Spleen (tissue), 11 donors: Measurements from ENCODE around the gene LRPPRC. TPM values are rescaled to one million over a fixed set of nuclear protein-coding genes. Genes with fewer than 3 reads are reported as not detected.

Experiments
- DNase-seq: peaks from one replicate; pipeline ENCODE4 v3.0.0-alpha.2; 2020
- H3K27ac ChIP-seq, 8 donors: fragments of 200-600 bp; sonication (generic) in 7 of 8; 1 replicate in 4 of 8; 2 replicates in 4 of 8; pipeline versions ENCODE4 v1.5.0 to v1.8.0; 2016 to 2021; ENCODE audit warnings: inconsistent platforms in 4 of 8, mild to moderate bottlenecking in 4 of 8, moderate library complexity in 1 of 8
- H3K27me3 ChIP-seq, 7 donors: fragments of 200-600 bp; sonication (generic) in 6 of 7; replicated peaks in 1 of 7; 1 replicate in 4 of 7; 2 replicates in 3 of 7; pipeline versions ENCODE4 v1.5.0 to v1.8.0; 2016 to 2021; ENCODE audit warnings: inconsistent platforms in 3 of 7, mild to moderate bottlenecking in 1 of 7
- H3K36me3 ChIP-seq, 6 donors: fragments of 200-600 bp; sonication (generic) in 5 of 6; 1 replicate in 4 of 6; 2 replicates in 2 of 6; pipeline versions ENCODE4 v1.5.0 to v1.8.0; 2016 to 2021; ENCODE audit warnings: inconsistent platforms in 2 of 6
- H3K4me1 ChIP-seq, 6 donors: fragments of 200-600 bp; sonication (generic) in 5 of 6; 1 replicate in 3 of 6; 2 replicates in 3 of 6; pipeline versions ENCODE4 v1.5.0 to v1.8.0; 2016 to 2021; ENCODE audit warnings: inconsistent platforms in 3 of 6
- H3K4me3 ChIP-seq, 8 donors: fragments of 200-600 bp; sonication (generic) in 7 of 8; 1 replicate in 4 of 8; 2 replicates in 4 of 8; pipeline versions ENCODE4 v1.5.0 to v1.8.0; 2016 to 2021; ENCODE audit warnings: inconsistent platforms in 4 of 8, mild to moderate bottlenecking in 4 of 8, moderate library complexity in 2 of 8
- H3K9me3 ChIP-seq, 8 donors: fragments of 200-600 bp; sonication (generic) in 7 of 8; 1 replicate in 4 of 8; 2 replicates in 4 of 8; pipeline versions ENCODE4 v1.5.0 to v1.8.0; 2016 to 2021; ENCODE audit warnings: inconsistent platforms in 4 of 8
- POLR2A ChIP-seq, 3 donors: fragments of 450-650 bp; IDR thresholded peaks; one replicate each; pipeline ENCODE4 v1.5.1; 2017; ENCODE audit warnings: antibody characterized with exemption in 3 of 3, mild to moderate bottlenecking in 1 of 3
- POLR2AphosphoS5 ChIP-seq, 3 donors: sonication (generic); formaldehyde crosslinking; IDR thresholded peaks; one replicate each; pipeline ENCODE4 v1.5.1; 2017; ENCODE audit warnings: antibody characterized with exemption in 3 of 3
- WGBS, 5 donors: extraction: QIAGEN DNeasy Blood & Tissue Kit in 3 of 5; methylation state at CpG; one replicate each; pipeline versions ENCODE4 v1.1.5 to v1.1.7; 2013 to 2018; 5-methylcytosine and 5-hydroxymethylcytosine counted together
- intact Hi-C: fragments of 100-400 bp; cut with DNase I; formaldehyde crosslinking; loops from one replicate; pipeline ENCODE4 v1.15.0; 2023; ENCODE audit warnings: low total_unique reads
- polyA plus RNA-seq, 3 donors: library from polyadenylated mRNA; stranded (reverse); fragments of 200-250 nt; gene quantifications; one replicate each; pipeline ENCODE4 v1.2.1, GENCODE V29; 2013
- total RNA-seq, 7 donors: library from RNA; depleted of rRNA in 3 of 7; stranded (reverse); fragments of >200 nt in 3 of 7; fragmentation: NEBNext Ultra II Directional in 4 of 7; extraction: Animal tissue kit (Norgen Biotek cat#: 25700) in 4 of 7; gene quantifications; one replicate each; pipeline versions ENCODE4 v1.1.0 to v1.2.1, GENCODE V29; 2016 to 2021
- TF ChIP-seq, protein P1 (sequence below), 11 experiments: fragments of 200-600 bp in 7 of 11; fragments of 450-650 bp in 4 of 11; sonication (generic) in 4 of 11; IDR thresholded peaks in 8 of 11; conservative IDR thresholded peaks in 3 of 11; 1 replicate in 7 of 11; 2 replicates in 4 of 11; pipeline versions ENCODE4 v1.4.0 to v1.8.0; 2016 to 2021; ENCODE audit warnings: antibody characterized with exemption in 11 of 11, inconsistent platforms in 4 of 11, mild to moderate bottlenecking in 1 of 11
- donor health status: healthy with polysubstance abuse.
- donor health status: DM: no; HTN: no; CAD: no; lungs with moderate emphysema.
- donor health status: DM: no; HTN: no; CAD: no.
- donor health status: Bipolar disorder and iron deficiency.
- donor health status: healthy.
- donor health status: DM: no; HTN: no; CAD: no.
- donor health status: DM: yes; HTN: yes; CAD: no.

The LRPPRC gene
- total and polyA plus RNA-seq, 10 donors, result 25.0 to 72.5 (median 57.1) TPM

DNA sequence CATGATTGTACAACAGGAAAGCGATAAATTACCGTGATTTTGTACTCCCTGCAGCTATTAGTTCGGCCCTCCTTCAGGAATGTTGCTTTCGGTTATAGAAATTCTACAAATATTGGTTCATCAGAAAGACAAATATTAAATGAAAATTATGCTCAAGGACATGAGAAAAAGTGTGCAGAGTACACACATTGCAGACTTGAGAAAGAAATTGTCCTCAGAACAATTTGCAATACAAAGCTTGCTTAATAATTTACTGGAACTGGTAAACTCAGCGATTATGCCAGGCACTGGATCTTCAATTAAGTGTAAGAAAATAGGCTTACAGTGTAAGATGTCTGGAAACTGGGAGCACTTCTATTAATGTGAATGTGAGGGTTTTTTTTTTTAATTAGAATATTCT, 111.1 kb downstream of the LRPPRC start:
- Histone ChIP-seq H3K27ac (no peak overlapping the region), H3K9me3 (no peaks in the 10 kb centered on the region), H3K36me3 (peaks cover 0 to 47% (median 27%) of the 10 kb centered on the region in 6 donors), H3K4me3 (no peak overlapping the region), H3K4me1 (no peaks in the 10 kb centered on the region), H3K27me3 (no peaks in the 10 kb centered on the region)
- no peak for TF ChIP-seq POLR2AphosphoS5 (IDR thresholded peaks at IDR 0.05)
- no peak for TF ChIP-seq POLR2A (IDR thresholded peaks at IDR 0.05)
- TF ChIP-seq, protein P1, sequence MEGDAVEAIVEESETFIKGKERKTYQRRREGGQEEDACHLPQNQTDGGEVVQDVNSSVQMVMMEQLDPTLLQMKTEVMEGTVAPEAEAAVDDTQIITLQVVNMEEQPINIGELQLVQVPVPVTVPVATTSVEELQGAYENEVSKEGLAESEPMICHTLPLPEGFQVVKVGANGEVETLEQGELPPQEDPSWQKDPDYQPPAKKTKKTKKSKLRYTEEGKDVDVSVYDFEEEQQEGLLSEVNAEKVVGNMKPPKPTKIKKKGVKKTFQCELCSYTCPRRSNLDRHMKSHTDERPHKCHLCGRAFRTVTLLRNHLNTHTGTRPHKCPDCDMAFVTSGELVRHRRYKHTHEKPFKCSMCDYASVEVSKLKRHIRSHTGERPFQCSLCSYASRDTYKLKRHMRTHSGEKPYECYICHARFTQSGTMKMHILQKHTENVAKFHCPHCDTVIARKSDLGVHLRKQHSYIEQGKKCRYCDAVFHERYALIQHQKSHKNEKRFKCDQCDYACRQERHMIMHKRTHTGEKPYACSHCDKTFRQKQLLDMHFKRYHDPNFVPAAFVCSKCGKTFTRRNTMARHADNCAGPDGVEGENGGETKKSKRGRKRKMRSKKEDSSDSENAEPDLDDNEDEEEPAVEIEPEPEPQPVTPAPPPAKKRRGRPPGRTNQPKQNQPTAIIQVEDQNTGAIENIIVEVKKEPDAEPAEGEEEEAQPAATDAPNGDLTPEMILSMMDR (IDR thresholded peaks at IDR 0.05 in 8 of 11, conservative IDR thresholded peaks at IDR 0.05 in 3 of 11), result no peak
- WGBS, 5 donors, result 88 to 97% (median 95%) methylated on average over 5 of the region's 5 CpGs
- intact Hi-C loops, result no loop called here
- DNase-seq, result no peak

DNA sequence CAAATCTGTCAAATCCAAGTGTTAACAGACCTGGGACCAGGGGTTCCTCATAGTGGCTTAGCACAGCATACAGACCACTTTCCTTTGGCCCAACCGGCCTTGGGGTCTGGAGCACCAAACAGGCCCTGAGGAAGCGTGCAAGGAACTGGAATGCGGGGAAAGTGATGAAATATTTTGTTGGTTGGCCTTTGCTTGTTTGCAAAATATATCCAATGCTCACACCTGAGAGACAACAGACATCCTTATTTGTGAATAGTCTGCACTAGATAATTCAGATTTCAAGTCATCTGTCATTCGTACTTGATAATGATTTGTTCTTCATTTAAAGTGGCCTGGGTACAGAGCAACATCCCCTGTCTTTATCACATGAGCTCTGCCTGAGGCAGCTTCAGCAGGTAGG, 113.5 kb downstream of the LRPPRC start:
- no peak overlapping the region for H3K27ac ChIP-seq
- 77 to 94% (median 89%) methylated on average over 4 of the region's 4 CpGs for WGBS, 5 donors
- H3K27me3 ChIP-seq, result peaks cover 0 to 8% (median 0%) of the 10 kb centered on the region in 7 donors
- H3K4me1 ChIP-seq, result peaks cover 0 to 7% (median 4%) of the 10 kb centered on the region in 6 donors
- intact Hi-C loops, result no loop called here
- no peak overlapping the region for H3K4me3 ChIP-seq
- no peaks in the 10 kb centered on the region for H3K9me3 ChIP-seq
- H3K36me3 ChIP-seq, result peaks cover 0 to 24% (median 5%) of the 10 kb centered on the region in 6 donors
- TF ChIP-seq POLR2AphosphoS5 (IDR thresholded peaks at IDR 0.05), result no peak
- TF ChIP-seq POLR2A (IDR thresholded peaks at IDR 0.05), result no peak
- TF ChIP-seq, protein P1 (IDR thresholded peaks at IDR 0.05 in 8 of 11, conservative IDR thresholded peaks at IDR 0.05 in 3 of 11), result no peak
- DNase-seq, result no peak

DNA sequence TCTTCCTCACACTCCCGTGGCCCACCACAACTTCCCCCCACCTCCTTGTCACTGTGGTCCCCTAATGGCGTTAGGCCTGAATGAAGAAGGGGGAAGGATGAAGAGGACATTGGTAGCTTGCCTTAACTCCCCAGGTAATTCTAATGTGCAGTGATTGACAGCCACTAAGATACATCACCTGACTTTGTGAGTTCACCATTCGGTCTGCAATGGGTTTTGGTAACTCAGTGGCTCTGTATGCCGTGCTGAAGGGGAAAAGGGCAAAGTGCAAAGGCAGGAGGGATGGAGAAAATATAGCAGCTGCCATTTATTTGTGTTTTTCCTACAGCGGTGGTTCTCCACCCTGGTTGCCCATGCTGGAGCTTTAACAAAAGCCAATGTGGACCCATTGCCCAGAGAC, 114.8 kb downstream of the LRPPRC start:
- intact Hi-C loops, result no loop called here

DNA sequence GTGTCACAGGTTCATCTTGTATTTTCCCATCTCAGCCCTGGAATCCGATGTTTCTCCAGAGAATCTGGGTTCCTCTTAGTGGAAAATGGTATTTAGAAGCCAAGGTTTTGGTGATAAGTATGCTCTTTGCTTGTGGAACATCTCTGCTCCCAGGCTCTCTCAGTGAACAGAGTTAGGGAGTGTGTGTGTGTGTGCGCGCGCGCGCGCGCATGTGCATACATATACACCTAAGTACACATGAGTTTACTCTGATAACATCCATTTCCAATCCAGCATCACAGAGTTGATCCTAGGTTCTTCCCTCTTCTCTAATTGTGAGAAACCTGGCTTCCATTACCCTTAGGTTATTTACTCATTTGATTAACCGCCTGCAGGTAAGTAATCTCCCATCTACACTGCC, 115.3 kb downstream of the LRPPRC start:
- Histone ChIP-seq H3K36me3 (peaks cover 0 to 5% (median 0%) of the 10 kb centered on the region in 6 donors), H3K4me3 (no peak overlapping the region), H3K27me3 (peaks cover 0 to 21% (median 0%) of the 10 kb centered on the region in 7 donors), H3K27ac (no peak overlapping the region), H3K4me1 (peaks cover 0 to 7% (median 4%) of the 10 kb centered on the region in 6 donors), H3K9me3 (no peaks in the 10 kb centered on the region)
- TF ChIP-seq POLR2AphosphoS5 (IDR thresholded peaks at IDR 0.05), result no peak
- TF ChIP-seq, protein P1 (IDR thresholded peaks at IDR 0.05 in 8 of 11, conservative IDR thresholded peaks at IDR 0.05 in 3 of 11), result no peak
- no peak for TF ChIP-seq POLR2A (IDR thresholded peaks at IDR 0.05)
- DNase-seq, result no peak
- intact Hi-C loops, result no loop called here
- WGBS, 5 donors, result 82 to 100% (median 98%) methylated on average over 9 of the region's 9 CpGs

More for the DNA sequence above, 114.8 kb downstream of the LRPPRC start:
- no peak overlapping the region for H3K4me3 ChIP-seq
- H3K27me3 ChIP-seq, result peaks cover 0 to 19% (median 0%) of the 10 kb centered on the region in 7 donors
- no peak overlapping the region for H3K27ac ChIP-seq
- no peak for DNase-seq
- 67 to 86% (median 71%) methylated on average over 5 of the region's 5 CpGs for WGBS, 5 donors
- peaks cover 0 to 7% (median 4%) of the 10 kb centered on the region in 6 donors for H3K4me1 ChIP-seq
- no peak for TF ChIP-seq POLR2A (IDR thresholded peaks at IDR 0.05)
- TF ChIP-seq, protein P1 (IDR thresholded peaks at IDR 0.05 in 8 of 11, conservative IDR thresholded peaks at IDR 0.05 in 3 of 11), result no peak
- TF ChIP-seq POLR2AphosphoS5 (IDR thresholded peaks at IDR 0.05), result no peak
- H3K9me3 ChIP-seq, result no peaks in the 10 kb centered on the region
- H3K36me3 ChIP-seq, result peaks cover 0 to 10% (median 0%) of the 10 kb centered on the region in 6 donors
